ENCODE results near the gene SLC44A4. TPM values are rescaled to one million over a fixed set of nuclear protein-coding genes. Genes with fewer than 3 reads are reported as not detected.

The SLC44A4 gene
- total RNA-seq, 1 experiment from 2014 or later = not detected

Other genes starting within 250 kb of the SLC44A4 start
- gene BAG6, start 226.3 kb downstream of the SLC44A4 start, total RNA-seq (2014; rRNA removed; shearing (Covaris generic)) = 122 and 138 TPM in 2 replicates
- gene APOM, start 223.1 kb downstream of the SLC44A4 start, total RNA-seq (2014; rRNA removed; shearing (Covaris generic)) = 0.91 and 1.1 TPM in 2 replicates
- gene C6orf47, start 218.2 kb downstream of the SLC44A4 start, total RNA-seq (2014; rRNA removed; shearing (Covaris generic)) = 19.3 and 20.8 TPM in 2 replicates
- gene GPANK1, start 214.0 kb downstream of the SLC44A4 start, total RNA-seq (2014; rRNA removed; shearing (Covaris generic)) = 13.4 and 15.9 TPM in 2 replicates
- 443 and 553 TPM in 2 replicates for gene CSNK2B, start 212.9 kb downstream of the SLC44A4 start, total RNA-seq (2014; rRNA removed; shearing (Covaris generic))
- gene LY6G5B, start 209.0 kb downstream of the SLC44A4 start, total RNA-seq (2014; rRNA removed; shearing (Covaris generic)) = not detected in 2 replicates
- gene LY6G5C, start 197.9 kb downstream of the SLC44A4 start, total RNA-seq (2014; rRNA removed; shearing (Covaris generic)) = 0.97 TPM in 1 of 2 replicates, not detected in the other
- 28.0 and 34.6 TPM in 2 replicates for gene ABHD16A, start 175.7 kb downstream of the SLC44A4 start, total RNA-seq (2014; rRNA removed; shearing (Covaris generic))
- not detected in 2 replicates for gene LY6G6F, start 172.1 kb downstream of the SLC44A4 start, total RNA-seq (2014; rRNA removed; shearing (Covaris generic))
- not detected in 2 replicates for gene LY6G6D, start 163.6 kb downstream of the SLC44A4 start, total RNA-seq (2014; rRNA removed; shearing (Covaris generic))
- gene LY6G6C, start 157.3 kb downstream of the SLC44A4 start, total RNA-seq (2014; rRNA removed; shearing (Covaris generic)) = not detected in 2 replicates
- not detected in 2 replicates for gene MPIG6B, start 155.6 kb downstream of the SLC44A4 start, total RNA-seq (2014; rRNA removed; shearing (Covaris generic))
- 75.2 and 101 TPM in 2 replicates for gene DDAH2, start 149.7 kb downstream of the SLC44A4 start, total RNA-seq (2014; rRNA removed; shearing (Covaris generic))
- 710 and 730 TPM in 2 replicates for gene CLIC1, start 142.5 kb downstream of the SLC44A4 start, total RNA-seq (2014; rRNA removed; shearing (Covaris generic))
- gene MSH5, start 139.0 kb downstream of the SLC44A4 start, total RNA-seq (2014; rRNA removed; shearing (Covaris generic)) = 5.3 and 10.8 TPM in 2 replicates
- 0.21 and 2.8 TPM in 2 replicates for gene SAPCD1, start 116.3 kb downstream of the SLC44A4 start, total RNA-seq (2014; rRNA removed; shearing (Covaris generic))
- gene VWA7, start 101.7 kb downstream of the SLC44A4 start, total RNA-seq (2014; rRNA removed; shearing (Covaris generic)) = 0.37 and 2.2 TPM in 2 replicates
- gene VARS1, start 83.2 kb downstream of the SLC44A4 start, total RNA-seq (2014; rRNA removed; shearing (Covaris generic)) = 37.3 and 37.5 TPM in 2 replicates
- gene LSM2, start 72.0 kb downstream of the SLC44A4 start, total RNA-seq (2014; rRNA removed; shearing (Covaris generic)) = 108 and 123 TPM in 2 replicates
- 0.85 and 1.0 TPM in 2 replicates for gene HSPA1L, start 63.7 kb downstream of the SLC44A4 start, total RNA-seq (2014; rRNA removed; shearing (Covaris generic))
- gene HSPA1A, start 63.5 kb downstream of the SLC44A4 start, total RNA-seq (2014; rRNA removed; shearing (Covaris generic)) = 29.8 and 31.5 TPM in 2 replicates
- 84.4 and 109 TPM in 2 replicates for gene HSPA1B, start 51.3 kb downstream of the SLC44A4 start, total RNA-seq (2014; rRNA removed; shearing (Covaris generic))
- gene NEU1, start 16.2 kb downstream of the SLC44A4 start, total RNA-seq (2014; rRNA removed; shearing (Covaris generic)) = 91.5 and 101 TPM in 2 replicates
- 44.6 and 49.6 TPM in 2 replicates for gene EHMT2, start 18.7 kb upstream of the SLC44A4 start, total RNA-seq (2014; rRNA removed; shearing (Covaris generic))
- gene ZBTB12, start 23.1 kb upstream of the SLC44A4 start, total RNA-seq (2014; rRNA removed; shearing (Covaris generic)) = 0.62 and 0.70 TPM in 2 replicates
- gene C2, start 48.7 kb upstream of the SLC44A4 start, total RNA-seq (2014; rRNA removed; shearing (Covaris generic)) = 0.75 TPM in 1 of 2 replicates, not detected in the other
- 1.5 and 4.3 TPM in 2 replicates for gene CFB, start 67.1 kb upstream of the SLC44A4 start, total RNA-seq (2014; rRNA removed; shearing (Covaris generic))
- gene NELFE, start 80.0 kb upstream of the SLC44A4 start, total RNA-seq (2014; rRNA removed; shearing (Covaris generic)) = 140 and 141 TPM in 2 replicates
- 21.1 and 23.8 TPM in 2 replicates for gene SKIC2, start 80.2 kb upstream of the SLC44A4 start, total RNA-seq (2014; rRNA removed; shearing (Covaris generic))
- 11.0 and 13.5 TPM in 2 replicates for gene DXO, start 93.1 kb upstream of the SLC44A4 start, total RNA-seq (2014; rRNA removed; shearing (Covaris generic))
- gene C4A, start 103.1 kb upstream of the SLC44A4 start, total RNA-seq (2014; rRNA removed; shearing (Covaris generic)) = 7.2 and 8.5 TPM in 2 replicates
- gene C4B, start 135.8 kb upstream of the SLC44A4 start, total RNA-seq (2014; rRNA removed; shearing (Covaris generic)) = 6.5 and 10.9 TPM in 2 replicates
- gene CYP21A2, start 159.4 kb upstream of the SLC44A4 start, total RNA-seq (2014; rRNA removed; shearing (Covaris generic)) = 0.48 TPM in 1 of 2 replicates, not detected in the other
- gene TNXB, start 230.3 kb upstream of the SLC44A4 start, total RNA-seq (2014; rRNA removed; shearing (Covaris generic)) = 0.06 and 0.29 TPM in 2 replicates
- 17.1 and 23.4 TPM in 2 replicates for gene ATF6B, start 249.2 kb upstream of the SLC44A4 start, total RNA-seq (2014; rRNA removed; shearing (Covaris generic))